Activated gamma-delta T cell treated with anti-CD3 and anti-CD28 coated beads, Interleukin-2, amount 50 U/mL, for 16 hours (primary cell): ENCODE data around the gene DMRTC2.

Experiments used
- DNase-seq: peaks from one replicate; pipeline ENCODE4 v3.0.0-alpha.2; 2020; ENCODE audit warnings: low read depth

DMRTC2 gene

GRCh38 chr19:41845001-41845050 lies at the start of gene DMRTC2:
TSS of gene DMRTC2 (plus strand) at chr19:41845042. CDS start at chr19:41847429, 2,387 bp downstream.
- no peak for DNase-seq

DNA sequence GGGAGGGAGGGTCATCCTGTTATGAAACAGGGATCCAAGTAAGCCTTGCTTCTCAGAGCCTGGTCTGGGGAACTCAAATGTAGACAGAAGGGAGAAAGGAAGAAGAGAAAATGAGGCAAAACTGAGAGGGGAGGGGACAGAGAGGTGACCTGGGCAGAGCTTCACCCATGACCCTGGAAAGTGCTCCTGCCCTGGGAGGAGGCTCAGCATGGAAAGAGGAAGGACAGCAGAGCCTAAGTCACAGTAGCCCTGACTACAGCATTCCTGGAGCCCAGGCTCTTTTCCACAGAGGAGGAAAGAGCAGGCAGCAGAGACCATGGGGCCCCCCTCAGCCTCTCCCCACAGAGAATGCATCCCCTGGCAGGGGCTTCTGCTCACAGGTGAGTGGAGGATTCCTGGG lies 48.5 kb upstream of the DMRTC2 start, which contains the start of gene CEACAM3:
TSS of gene CEACAM3 (plus strand) at position 226 of the 400 bp plus-strand sequence. CDS start at position 317, 91 bp downstream.
- no peak for DNase-seq

DNA sequence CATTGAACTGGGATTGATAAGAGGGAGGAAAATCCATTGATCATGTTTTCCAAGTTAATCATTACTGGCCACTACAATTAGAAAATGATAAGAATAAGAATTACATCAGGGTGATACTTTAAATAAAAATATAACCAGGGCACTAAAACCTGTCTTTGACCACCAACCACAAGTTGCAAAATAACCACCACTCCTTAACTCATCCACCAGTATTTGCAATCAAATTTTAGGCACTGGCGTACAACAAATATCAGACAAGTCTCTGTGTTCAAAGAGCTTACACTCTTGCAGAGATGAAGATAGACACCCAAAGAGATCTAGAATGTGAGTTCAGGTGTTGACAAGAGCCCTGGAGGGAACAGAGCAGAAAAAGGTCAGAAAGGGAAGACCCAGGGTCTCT lies 47.9 kb upstream of the DMRTC2 start:
- no peak for DNase-seq

DNA sequence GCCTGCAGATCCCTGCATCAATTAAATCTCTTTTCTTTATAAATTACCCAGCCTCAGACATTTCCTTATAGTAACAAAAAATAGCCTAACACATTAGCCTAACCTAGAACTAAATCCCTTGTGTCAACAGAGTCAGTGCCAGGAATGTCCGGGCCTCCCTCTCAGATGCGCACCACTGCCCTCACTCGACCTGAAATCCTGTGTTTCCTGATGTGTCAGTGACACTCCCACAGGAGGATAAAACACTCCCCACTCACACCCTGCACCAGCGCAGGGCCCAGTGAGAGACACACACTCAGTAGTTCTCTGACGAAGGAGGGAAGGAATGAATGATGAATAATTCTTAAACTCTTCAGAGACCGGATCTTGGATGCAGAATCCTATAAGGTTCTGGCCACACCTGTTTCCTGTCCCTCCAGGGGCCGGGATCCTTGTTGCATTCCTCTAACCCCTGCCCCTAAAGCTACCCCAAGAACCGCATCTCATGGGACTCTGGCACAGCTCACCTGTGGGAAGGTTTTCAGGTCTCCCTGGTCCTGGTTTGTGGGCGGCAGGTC lies 45.3 kb upstream of the DMRTC2 start:
- no peak for DNase-seq

- no peak for DNase-seq
Observed at GRCh38 chr19:41801031-41801430, 43.8 kb upstream of the DMRTC2 start.

DNA sequence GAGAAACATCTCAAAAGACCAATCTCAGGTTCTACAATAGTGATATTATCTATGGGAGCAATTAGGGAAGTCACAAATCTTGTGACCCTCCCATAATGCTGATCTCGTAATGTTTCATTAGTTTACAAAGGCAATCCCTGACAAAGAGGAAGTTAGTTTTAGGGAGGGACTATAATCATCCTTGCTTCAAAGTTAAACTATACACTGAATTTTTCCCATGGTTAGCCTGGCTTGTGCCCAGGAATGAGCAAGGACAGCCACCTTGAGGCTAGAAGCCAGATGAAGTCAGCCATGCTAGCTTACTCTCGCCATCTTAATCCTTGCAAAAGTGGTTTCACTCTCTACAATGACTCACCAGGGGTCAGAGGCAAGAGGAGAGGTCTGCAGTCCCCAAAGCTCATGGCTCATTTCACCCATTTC lies 43.0 kb upstream of the DMRTC2 start:
- DNase-seq: no peak

DNA sequence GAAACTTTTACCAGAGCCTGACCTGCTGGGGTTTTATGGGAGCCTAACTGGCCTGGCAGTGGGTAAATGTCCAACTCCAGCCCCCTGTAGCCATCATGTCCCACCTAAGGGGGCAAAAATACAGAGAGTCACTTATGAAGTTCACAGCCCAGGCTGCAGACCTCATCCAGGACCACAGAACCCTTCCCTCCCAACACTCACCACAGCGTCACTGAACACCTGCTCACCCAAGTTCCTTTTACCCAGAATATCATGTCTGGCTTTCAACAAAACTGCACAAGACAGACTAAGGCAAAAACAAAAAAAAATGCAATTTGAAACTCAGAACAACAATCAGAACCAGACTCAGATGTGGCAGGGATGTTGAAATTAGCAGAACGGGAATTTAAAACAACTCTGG lies 42.1 kb upstream of the DMRTC2 start:
- no peak for DNase-seq

DNA sequence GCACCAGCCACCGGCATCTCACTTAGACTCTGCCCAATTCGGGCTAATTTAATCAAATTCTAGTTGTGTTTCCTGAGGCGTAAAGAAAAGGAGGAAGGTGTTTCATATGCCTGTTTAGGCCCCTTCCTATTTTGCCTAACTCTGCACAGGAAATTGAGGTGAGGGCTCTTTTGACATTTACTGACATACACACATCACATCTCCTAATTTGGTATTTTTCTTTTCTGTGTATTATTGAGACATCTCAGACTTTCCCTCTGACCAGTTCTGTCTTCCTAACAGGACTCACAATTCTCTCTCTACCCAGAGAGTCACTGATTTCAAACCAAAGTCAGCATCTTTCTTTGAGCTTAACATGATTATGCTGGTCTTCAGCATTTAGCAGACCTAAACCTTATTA lies 40.5 kb upstream of the DMRTC2 start:
- DNase-seq: no peak

- DNase-seq: no peak
Observed at GRCh38 chr19:41807176-41807575, 37.7 kb upstream of the DMRTC2 start.

- DNase-seq: no peak
Observed at GRCh38 chr19:41808663-41809566, 35.9 kb upstream of the DMRTC2 start.

GRCh38 chr19:41810301-41810700 lies 34.5 kb upstream of the DMRTC2 start:
- no peak for DNase-seq

GRCh38 chr19:41811036-41811435 lies 33.8 kb upstream of the DMRTC2 start:
- DNase-seq: no peak

GRCh38 chr19:41811981-41812380 lies 32.9 kb upstream of the DMRTC2 start:
- no peak for DNase-seq

GRCh38 chr19:41813911-41814310 lies 30.9 kb upstream of the DMRTC2 start:
- no peak for DNase-seq

DNA sequence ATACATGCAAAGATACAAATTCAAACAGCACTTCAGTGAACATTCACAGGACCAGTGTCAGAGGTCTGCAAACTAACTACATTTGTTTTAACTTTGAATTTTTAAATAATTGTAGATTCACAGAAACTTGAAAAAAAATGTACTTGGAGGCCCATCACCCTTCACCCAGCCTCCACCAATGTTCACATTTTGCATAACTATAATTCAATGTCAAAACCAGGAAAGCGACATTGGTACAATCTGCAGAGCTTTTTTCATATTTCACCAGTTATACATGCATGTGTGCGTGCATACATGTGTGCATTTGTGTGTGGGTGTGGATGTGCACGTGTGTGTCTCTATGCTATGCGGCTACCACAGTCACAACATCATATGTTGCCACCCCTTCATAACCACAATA lies 29.5 kb upstream of the DMRTC2 start:
- DNase-seq: no peak

- DNase-seq: no peak
Observed at GRCh38 chr19:41816761-41817160, 28.1 kb upstream of the DMRTC2 start.

DNA sequence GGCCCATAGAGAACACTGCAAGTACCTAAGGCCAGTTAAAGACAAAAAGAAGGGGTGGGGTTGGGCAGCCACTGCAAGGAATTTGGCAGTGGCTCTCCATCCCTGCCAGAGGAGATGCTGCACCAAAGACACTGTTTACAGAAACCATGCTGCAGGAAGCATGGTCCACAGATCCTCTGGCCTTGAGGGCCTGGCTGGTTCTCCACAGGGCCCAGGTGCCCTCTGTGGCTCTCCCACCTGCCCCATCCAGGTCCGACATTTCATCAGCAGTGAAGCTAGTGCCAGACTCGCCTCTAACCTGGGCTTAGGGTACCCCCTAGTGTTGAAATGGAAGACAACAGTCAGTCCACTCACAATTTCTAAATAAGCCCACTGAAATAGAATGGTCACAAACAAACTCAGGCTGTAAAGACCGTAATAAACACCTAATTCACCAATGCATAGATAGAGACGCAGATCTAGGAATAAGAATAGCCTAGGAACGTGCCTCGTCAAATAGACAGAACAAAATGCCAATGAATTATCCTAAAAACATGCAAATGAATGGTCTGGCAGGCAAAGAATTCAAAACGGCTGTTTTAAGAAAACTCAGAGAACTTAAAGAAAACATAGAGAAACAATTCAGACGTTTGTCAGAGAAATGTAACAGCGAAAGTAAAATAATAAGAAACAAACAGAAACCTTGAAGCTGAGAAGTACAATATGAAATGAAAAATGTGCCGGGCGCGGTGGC lies 23.7 kb upstream of the DMRTC2 start:
- no peak for DNase-seq

- no peak for DNase-seq
Observed at GRCh38 chr19:41837981-41838708, 6.7 kb upstream of the DMRTC2 start.

- no peak for DNase-seq
Observed at GRCh38 chr19:41839211-41839610, 5.6 kb upstream of the DMRTC2 start.

GRCh38 chr19:41843371-41843770 lies 1.5 kb upstream of the DMRTC2 start:
- DNase-seq: no peak

GRCh38 chr19:41844601-41845000 lies 241 bp upstream of the DMRTC2 start, which contains the start of gene LYPD4:
TSS of gene LYPD4 (minus strand) at chr19:41844683. CDS start at chr19:41839285, 5,398 bp downstream.
- DNase-seq: no peak

DNA sequence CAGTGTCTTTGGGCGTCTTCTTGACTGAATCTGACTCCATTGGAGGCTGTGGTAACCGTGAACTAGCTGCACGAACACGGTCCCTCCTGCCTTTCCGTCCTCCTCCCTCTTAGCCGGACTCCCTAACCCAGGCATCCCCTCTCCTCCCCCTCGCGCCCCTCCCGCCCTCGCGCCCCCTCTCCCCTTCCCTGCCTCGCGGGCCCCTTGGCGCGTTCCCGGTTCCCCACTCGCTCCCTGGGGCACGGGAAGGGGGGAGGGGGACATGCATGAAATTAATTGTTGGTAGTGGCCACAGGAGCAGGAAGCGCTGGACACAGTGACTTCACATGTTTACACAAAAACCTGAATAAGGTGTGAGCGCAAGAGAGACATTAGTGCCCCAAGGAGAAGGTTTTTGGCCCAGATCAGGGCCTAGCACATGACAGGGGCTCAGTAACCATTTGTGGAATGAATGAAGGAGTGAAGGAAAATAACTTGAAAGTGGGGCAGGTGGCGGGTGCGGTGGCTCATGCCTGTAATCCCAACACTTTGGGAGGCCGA lies 279 bp downstream of the DMRTC2 start:
- no peak for DNase-seq
